GM13976 (cell line): ENCODE measurements around the gene TBX10.
A peak's percentile ranks its signal among the peaks of the same experiment; 100 is the strongest.
"Not testable (repeated sequence)": the region's sequence is repeated elsewhere in the genome, so short reads cannot be mapped to it uniquely, and the experiment has no call there.

Experiments used
- DNase-seq: peaks from one replicate; pipeline ENCODE4 v3.0.0; 2012; ENCODE audit warnings: low spot score
- in situ Hi-C: fragments of 300-500 bp; cut with MboI; formaldehyde crosslinking; loops from one replicate; pipeline ENCODE4 v1.12.0; 2022; ENCODE audit warnings: low sequenced_read_pairs, mixed read lengths, inconsistent platforms; ENCODE audit not compliant: unreplicated experiment
- TF ChIP-seq, protein P1 (sequence below): IDR thresholded peaks from 2 replicates; pipeline ENCODE4 v1.5.1; 2012; ENCODE audit warnings: borderline replicate concordance, mild to moderate bottlenecking; ENCODE audit not compliant: insufficient read depth; ENCODE audit errors: extremely low read depth, missing control alignments, control extremely low read depth

TBX10 gene

DNA sequence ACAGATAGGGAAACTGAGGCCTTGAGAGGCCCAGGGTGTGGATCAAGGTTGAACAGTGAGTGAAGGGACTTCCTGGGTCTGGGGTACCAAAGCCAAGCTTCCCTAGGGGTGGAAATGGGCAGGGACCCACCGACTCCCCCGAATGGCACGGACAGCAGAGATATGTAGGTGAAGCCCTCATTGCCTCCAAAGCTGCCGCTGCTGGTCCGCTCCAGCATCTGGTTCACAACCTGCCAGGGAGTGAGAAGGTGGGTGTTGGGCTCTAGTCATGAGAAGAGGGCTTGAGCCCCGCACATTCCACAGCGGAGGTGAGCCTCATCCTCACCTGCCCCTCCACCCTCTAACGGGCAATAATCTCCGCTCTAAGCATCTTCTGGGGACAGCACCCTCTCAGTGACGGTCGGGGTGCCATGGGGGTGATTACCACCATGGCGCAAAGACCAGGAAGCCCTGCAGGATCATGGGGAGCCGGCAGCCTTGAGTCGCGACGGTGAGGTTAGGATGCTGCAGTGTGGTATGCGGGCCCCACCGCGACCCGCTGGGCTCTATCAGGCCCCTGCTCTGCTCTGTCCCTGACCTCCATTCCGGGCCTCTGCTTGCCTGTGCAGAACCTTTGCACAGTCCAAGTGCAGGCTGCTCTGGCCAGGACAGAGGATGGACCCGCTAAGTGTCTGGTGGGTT lies 24.1 kb upstream of the TBX10 start:
- peak; percentile 22 for DNase-seq
- in situ Hi-C loops = no loop called here
- TF ChIP-seq, protein P1, sequence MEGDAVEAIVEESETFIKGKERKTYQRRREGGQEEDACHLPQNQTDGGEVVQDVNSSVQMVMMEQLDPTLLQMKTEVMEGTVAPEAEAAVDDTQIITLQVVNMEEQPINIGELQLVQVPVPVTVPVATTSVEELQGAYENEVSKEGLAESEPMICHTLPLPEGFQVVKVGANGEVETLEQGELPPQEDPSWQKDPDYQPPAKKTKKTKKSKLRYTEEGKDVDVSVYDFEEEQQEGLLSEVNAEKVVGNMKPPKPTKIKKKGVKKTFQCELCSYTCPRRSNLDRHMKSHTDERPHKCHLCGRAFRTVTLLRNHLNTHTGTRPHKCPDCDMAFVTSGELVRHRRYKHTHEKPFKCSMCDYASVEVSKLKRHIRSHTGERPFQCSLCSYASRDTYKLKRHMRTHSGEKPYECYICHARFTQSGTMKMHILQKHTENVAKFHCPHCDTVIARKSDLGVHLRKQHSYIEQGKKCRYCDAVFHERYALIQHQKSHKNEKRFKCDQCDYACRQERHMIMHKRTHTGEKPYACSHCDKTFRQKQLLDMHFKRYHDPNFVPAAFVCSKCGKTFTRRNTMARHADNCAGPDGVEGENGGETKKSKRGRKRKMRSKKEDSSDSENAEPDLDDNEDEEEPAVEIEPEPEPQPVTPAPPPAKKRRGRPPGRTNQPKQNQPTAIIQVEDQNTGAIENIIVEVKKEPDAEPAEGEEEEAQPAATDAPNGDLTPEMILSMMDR = no peak

DNA sequence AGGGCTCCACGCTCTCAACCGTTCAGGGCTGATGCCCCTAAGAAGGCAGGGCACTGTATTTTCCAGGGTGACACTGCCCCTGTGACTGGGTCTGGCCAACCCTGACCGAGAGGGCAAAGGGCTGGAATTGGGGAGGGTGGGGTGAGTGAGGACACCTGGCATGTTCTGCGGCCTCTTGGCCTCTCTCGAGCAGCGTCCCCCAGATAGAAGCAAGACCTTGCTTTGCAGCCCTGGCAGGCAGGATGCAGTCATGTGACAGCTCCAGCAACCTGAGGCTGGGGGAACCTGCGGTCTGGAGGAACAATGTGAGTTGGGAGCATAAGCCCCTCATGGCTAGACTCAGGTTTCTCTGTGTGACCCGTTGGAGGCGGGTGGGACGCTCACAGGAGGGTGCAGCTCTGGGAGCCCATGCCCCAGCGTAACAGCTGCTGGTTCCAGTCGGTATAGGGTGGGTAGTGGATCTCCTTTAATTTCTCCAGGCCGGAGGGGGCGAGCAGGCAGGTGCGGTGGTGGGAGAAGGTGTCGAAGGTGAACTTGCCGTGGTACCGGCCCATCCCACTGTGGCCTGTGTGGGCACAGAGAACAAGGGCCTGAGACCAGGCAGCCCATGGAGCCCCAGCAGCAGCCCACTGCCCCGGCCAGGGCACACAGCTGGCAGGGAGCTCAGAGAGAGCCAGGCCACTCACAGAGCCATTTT lies 23.4 kb upstream of the TBX10 start:
- no peak for DNase-seq
- in situ Hi-C loops = no loop called here
- TF ChIP-seq, protein P1 = no peak

DNA sequence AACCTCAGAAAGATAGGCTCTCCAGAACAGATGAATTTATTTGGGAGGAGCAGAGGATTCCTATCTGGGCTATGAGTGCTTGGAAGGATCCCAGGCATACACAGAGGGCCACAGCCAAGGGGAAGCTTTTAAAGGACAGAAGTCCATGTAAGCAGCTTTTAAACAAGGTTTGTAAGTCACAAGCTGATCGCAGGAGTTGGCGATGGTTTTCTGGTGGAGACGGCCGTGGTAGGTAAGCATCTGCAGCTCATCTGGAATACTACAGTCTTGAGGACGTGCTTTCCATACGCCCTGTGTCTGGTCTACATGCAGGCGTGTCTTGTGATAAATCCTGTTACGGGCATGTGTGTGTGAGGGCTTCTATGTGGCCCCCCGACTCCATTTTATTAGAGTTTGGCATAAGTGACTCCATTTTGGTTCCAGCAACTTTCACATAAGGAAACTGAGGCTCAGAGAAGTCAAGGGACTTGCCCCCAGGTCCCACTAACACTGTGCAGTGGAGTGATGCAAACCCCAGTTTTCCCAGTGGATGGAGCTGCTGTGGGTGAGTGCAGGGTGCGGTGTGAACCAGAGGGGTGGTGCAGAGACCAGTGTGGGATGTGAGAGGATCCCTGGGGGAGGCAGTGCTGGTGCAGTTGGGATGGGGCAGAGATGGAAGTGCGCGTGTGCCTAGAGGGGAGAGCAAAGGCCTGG lies 22.7 kb upstream of the TBX10 start:
- in situ Hi-C loops = no loop called here
- TF ChIP-seq, protein P1 = no peak
- no peak for DNase-seq

DNA sequence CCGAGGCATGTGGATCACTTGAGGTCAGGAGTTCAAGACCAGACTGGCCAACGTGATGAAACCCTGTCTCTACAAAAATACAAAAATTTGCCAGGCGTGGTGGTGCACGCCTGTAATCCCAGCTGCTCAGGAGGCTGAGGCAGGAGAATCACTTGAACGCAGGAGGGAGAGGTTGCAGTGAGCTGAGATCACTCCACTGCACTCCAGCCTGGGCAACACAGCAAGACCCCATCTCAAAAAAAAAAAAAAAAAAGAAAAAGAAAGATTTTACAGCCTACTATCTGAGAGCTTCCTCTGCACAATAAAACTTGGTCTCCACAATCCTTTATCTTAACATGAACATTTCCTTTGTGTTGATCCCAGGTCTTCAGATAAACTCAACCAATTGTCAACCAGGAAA lies 21.2 kb upstream of the TBX10 start:
- DNase-seq, in situ Hi-C loops: not testable (repeated sequence)

DNA sequence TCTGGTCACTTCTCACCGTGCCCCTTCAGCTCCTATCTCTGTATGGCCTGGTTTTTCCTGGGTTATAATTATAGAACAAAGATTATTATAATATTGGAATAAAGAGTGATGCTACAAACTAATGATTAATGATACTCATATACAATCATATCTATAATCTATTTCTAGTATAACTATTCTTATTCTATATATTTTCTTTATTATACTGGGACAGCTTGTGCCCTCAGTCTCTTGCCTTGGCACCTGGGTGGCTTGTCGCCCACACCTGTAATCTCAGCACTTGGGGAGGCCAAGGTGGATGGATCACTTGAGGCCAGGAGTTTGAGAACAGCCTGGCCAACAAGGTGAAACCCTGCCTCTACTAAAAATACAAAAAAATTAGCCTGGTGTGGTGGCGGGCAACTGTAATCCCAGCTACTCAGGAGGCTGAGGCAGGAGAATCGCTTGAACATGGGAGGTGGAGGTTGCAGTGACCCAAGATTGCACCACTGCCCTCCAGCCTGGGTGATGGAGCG lies 20.1 kb upstream of the TBX10 start:
- in situ Hi-C loops, DNase-seq: not testable (repeated sequence)

DNA sequence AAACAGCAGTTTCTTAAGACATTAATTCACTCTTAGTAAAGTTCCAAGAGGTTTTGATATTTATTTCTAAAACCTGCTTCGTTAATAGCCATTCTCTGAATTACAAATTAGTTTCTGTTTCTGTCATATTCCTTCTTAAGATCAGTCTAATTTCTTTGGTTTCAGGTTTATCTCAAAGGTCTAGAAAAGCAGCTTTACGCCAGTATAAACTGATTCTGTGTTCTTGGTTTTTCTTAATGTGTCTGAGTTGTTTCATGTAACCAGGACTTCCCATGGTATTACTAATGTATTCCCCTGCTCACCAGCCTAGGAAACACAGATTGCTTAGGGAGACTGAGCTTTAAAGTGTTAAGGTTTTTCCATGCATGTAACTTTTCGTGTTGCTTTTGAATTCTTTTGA lies 17.7 kb upstream of the TBX10 start:
- in situ Hi-C loops = no loop called here
- peak; percentile 28 for DNase-seq
- TF ChIP-seq, protein P1 = no peak

DNA sequence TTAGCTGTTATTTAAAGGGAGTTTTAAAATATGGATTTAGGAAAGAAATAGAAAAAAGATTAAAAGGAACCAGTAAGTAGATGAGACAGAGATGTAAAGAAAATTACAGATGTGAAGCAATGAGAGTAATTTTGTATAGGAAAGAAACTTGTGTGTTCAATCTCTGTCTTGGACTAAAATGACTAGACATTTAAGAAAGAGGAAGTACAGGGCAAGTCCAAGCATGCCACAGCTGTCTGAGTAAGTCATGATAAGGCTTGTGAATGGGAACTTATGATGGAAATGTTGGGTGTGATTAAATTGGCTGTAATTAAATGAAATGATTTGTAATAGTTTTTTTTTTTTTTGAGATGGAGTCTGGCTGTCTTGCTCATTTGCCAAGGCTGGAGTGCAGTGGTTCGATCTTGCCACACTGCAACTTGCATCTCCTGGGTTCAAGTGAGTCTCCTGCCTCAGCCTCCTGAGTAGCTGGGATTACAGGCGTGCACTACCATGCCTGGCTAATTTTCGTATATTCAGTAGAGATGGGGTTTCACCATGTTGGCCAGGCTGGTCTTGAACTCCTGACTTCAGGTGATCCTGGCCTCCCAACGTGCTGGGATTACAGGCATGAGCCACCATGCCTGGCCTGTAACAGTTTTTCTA lies 16.8 kb upstream of the TBX10 start:
- in situ Hi-C loops = no loop called here
- peak; percentile 40 for DNase-seq
- TF ChIP-seq, protein P1 = no peak
